PC-9 (cell line): ENCODE data around the gene ASAH2.

Source experiments
- CTCF ChIP-seq: fragments of 200-600 bp; sonication (generic); conservative IDR thresholded peaks from 2 replicates; pipeline ENCODE4 v1.6.1; 2017; ENCODE audit warnings: mixed run types, antibody characterized with exemption, mild to moderate bottlenecking, moderate library complexity
- EZH2 ChIP-seq: fragments of 200-600 bp; sonication (generic); IDR thresholded peaks from 2 replicates; pipeline ENCODE4 v1.8.0; 2017; ENCODE audit warnings: antibody characterized with exemption, low read depth

DNA sequence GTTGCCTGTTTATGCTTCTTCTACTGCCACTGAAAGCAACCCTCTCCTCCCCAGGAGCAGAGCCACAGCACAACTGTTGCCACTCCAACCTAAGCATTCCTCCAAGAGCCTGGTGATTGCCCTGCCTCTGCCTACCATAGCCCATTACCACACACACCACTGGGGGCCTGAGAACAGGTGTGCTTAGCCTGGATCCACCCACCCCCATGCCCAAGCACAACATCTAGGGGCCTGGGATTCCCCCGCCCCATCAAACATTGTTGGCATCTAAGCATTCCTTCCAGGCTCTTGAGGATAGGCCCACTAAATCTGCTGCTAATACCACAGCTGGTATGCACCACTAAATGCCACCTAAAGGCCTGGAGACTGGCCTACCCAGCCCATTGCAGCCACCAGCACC lies 43.3 kb upstream of the ASAH2 start:
- TF ChIP-seq CTCF (no peak), EZH2 (no peak)
